Measurements from ENCODE around the gene KIT.
"Not testable (repeated sequence)": the region's sequence is repeated elsewhere in the genome, so short reads cannot be mapped to it uniquely, and the experiment has no call there.

KIT gene

GRCh38 chr4:54657551-54658251, at the start of gene KIT:
Gene KIT, plus strand, starts transcription at chr4:54657957. Its CDS starts 58 bp downstream, at chr4:54658015.
- peak; percentile 12 for DNase-seq

DNA sequence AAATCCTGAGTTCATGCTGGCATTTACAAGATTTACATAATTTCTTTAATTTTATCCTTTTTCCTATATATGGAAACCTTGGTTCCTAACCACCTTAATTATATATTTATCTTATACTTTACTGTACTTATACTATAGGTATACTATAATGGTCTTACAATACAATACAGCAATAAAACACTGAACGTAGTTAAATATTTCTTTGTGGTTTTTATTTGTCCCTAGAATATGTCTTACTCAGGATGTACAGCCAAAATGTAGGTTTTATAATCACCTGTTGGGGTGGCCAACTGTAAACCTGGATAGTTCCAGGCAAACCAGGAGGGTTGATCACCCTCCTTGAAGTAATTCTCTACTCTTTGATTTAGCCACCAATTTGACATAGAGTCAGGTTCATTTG, 48.4 kb upstream of the KIT start:
- DNase-seq = no peak

DNA sequence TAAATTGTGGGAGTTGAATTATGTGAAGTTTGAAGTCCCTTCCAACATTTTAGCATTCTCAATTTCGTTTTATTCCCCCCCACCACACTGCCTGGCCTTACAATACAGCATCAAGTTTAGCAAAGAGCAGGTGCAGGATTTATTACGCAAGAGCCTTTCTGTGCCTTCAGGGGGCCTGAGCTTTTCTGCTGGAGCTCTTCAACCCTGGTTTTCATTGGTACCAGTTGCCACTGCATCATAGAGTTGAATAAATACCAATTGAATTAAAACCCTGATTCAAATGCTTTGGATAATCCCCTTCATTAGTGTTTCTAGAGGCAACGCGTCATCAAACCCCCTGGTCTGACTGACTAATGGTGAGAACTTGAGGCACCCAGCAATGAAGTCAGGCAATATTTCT, 43.6 kb upstream of the KIT start:
- DNase-seq = no peak

GRCh38 chr4:54620773-54621172, 37.0 kb upstream of the KIT start:
- no peak for DNase-seq

GRCh38 chr4:54625391-54625790, 32.4 kb upstream of the KIT start:
- DNase-seq = no peak

DNA sequence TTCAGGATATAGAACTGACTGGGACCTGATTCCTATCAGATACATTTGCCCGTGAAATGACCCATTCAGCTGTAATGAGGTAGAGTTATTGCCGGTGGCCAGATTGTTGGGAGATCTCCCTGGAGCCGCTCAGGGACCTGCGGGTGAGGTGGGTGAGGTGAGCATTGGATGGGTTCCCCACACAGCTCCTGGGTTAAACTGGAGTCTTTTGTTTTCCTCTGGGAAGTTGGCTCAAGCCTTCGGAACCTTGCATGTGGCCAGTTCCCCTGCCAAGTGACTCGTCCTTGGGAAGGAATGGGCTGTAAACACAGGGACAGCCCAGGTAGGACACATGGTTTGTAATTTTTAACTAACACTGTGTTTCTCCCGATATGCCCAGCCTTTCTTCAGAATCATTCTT, 31.6 kb upstream of the KIT start:
- DNase-seq = no peak

GRCh38 chr4:54632537-54632936, 25.2 kb upstream of the KIT start:
- no peak for DNase-seq

- not testable (repeated sequence) for DNase-seq
These were observed 24.5 kb upstream of the KIT start for GRCh38 chr4:54633102-54633740.

GRCh38 chr4:54635318-54635717, 22.4 kb upstream of the KIT start:
- no peak for DNase-seq

DNA sequence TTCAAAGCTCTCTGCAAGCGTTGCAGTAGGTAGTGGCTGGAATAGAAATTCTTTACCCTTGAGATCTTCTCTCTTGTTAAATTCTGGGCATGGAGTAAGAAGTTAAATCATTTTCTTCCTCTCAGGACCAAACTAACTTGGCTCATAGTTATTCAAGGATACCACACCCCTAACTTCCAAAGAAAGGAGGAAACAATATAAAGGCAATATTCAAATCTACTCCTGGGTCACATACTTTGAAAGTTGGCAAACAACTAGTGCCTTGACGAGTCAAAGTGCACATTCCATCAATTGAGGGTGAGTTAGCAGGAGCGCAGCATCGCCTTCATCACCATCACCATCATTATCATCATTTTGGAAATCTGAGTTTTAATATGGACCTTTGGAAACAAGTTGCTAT, 20.4 kb upstream of the KIT start:
- DNase-seq = no peak

DNA sequence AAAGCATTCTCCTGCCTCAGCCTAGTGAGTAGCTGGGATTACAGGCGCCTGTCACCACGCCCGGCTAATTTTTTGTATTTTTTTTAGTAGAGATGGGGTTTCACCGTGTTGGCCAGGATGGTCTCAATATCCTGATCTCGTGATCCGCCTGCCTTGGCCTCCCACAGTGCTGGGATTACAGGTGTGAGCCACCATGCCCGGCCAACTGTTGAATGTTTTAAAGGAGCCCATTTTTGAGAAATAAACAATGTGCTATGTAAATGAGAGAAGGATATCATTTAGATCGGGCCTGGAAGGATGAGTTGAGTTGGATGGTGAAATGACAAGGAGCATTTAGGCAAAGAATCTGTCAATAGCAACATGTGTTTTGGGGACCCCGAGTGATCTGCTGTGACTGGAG, 16.7 kb upstream of the KIT start:
- DNase-seq = not testable (repeated sequence)

- no peak for DNase-seq
These were observed 14.6 kb upstream of the KIT start for GRCh38 chr4:54643172-54643571.

- DNase-seq = no peak
These were observed 13.6 kb upstream of the KIT start for GRCh38 chr4:54643958-54644751.

GRCh38 chr4:54645830-54646229, 11.9 kb upstream of the KIT start:
- no peak for DNase-seq

- no peak for DNase-seq
These were observed 10.7 kb upstream of the KIT start for GRCh38 chr4:54647070-54647469.

- no peak for DNase-seq
These were observed 6.7 kb upstream of the KIT start for GRCh38 chr4:54651050-54651449.

GRCh38 chr4:54654753-54655152, 3.0 kb upstream of the KIT start:
- no peak for DNase-seq

GRCh38 chr4:54657185-54657550, 589 bp upstream of the KIT start:
- no peak for DNase-seq

DNA sequence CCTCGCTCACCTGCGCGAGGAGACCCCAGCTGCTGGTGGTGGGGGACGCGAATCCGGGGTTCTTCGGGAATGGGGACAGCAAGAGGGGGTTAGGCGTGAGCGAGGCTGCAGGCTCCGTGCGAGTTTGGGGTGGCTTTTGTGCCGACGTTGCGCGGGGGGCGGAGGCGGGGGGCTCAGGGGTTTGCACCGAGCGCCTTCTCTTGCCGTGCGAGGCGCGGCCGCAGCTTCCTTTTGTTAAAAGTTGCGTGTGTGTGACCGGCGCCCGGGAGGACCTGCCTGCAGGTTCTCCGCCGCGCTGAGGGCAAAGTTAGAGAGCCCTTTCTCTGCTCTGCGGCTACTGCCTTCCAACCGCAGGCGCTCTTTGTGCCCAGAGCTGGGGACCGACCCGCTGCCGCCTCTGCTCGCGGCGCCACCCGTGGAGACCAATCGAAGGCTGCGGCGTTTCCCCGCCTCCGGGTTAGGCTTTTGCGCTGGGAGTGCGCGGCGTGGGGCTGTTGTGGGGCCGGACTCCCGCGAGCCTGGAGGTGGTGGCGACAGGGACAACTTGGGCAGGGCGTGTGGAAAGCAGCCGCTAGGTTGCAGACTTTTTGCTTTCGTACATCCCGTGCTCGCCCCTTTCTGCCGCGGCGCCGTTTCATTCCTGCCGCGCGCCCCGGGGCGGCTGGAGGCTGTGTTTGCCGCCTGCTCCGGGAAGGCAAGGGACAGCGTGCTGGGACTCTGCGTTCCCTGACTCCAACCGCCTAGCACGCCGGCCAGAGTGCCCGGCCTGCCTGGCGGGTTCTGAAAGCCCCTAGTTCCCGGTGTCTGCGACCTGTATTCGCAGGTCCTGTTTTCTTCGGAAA, 716 bp downstream of the KIT start:
- peak; percentile 47 for DNase-seq

DNA sequence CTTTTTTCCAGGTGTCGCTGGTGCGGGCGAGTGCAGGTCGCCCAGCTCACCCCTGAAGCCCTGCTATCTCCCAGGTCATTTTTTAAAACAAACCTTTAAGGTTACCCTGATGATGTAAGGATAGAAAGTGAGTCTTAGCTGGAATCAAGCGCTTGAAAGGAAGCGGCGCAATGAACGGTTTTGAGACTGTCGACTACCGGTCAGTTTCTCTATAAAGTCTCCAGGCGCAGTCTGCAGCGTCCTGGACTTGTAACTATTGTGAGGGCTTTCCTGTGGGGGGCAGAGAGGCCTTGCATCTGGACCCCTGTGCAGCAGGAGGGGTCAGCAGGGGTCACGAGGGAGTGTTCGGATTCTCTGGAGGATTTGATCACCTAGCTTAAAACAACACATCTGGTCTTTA, 1.6 kb downstream of the KIT start:
- no peak for DNase-seq

DNA sequence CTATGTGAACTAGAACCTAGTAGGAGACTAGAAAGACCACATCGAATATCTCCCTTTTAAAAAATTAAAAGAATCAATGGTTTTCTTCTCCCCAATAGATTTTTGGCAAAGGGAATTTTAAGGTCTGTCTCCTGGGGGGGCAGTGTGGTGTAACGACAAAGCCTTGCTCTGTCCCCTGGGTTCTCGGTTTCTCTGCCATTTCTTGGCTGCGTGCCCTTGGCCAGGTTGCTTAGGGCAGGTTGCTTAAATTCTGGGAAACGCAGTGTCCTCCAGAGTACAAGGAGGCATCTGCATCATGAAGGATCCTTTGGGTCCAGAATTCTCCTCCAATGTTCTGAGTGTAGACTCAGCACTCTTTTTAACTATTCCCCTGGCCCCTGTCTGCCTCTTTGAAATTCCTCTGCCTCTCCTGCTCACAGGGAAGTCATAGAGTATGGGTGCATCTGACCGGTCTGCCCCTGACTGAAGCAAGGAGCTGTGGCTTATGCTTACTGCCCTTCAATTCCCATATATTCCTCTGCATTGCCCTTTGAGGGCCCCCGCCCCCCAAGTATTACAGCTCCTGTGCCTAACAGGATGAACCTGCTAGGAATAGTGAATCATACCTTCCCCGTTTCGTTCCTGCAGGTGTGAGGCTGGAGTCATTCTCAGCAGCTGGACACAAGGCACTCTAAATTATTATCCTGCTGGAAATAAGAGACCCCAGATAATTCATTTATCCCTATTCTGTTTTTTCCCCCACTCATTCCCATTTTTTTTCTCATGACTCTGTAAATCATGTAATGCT, 2.2 kb downstream of the KIT start:
- DNase-seq = no peak

DNA sequence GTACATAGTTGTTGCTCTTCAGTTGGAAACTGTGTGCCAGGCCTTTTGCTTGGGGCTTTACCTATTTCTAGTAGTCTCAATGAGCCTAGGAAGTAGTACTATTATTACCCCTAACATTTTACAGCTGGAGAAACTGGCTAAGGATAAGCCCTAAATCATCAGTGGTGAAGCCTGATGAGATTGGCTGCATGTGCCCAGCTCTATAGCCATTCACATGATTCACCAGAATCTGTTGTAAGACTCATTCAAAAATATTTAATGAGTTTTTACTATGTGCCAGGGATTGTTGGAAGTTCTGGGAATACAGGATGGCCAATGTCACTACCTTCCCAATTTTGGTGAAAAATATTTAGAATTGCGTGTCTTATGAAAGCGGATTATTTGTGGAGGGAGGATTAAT, 2.8 kb downstream of the KIT start:
- DNase-seq = no peak

Data from activated CD4-positive, alpha-beta T cell treated with anti-CD3 and anti-CD28 coated beads for 48 hours (primary cell).